NCI-H510A treated with DMSO at 0.1 percent for 48 hours (cell line): ENCODE results near the gene DRC3.
"Not testable (repeated sequence)": the region's sequence is repeated elsewhere in the genome, so short reads cannot be mapped to it uniquely, and the experiment has no call there.

Experiments
- DNase-seq: peaks from one replicate; lab custom pipeline; 2025; lab: John Stamatoyannopoulos, UW

The DRC3 gene

GRCh38 chr17:17972126-17972951 lies at the start of gene DRC3, which contains the start of gene TOM1L2:
TSS of gene DRC3 (plus strand) at chr17:17972862. CDS start at chr17:17977599, 4,737 bp downstream.
TSS of gene TOM1L2 (minus strand) at chr17:17972400. CDS start at chr17:17972313, 87 bp downstream.
- peak; percentile 99 for DNase-seq

- DNase-seq, result no peak
These were observed 48.4 kb upstream of the DRC3 start for GRCh38 chr17:17924131-17924856.

GRCh38 chr17:17924857-17925250 lies 47.8 kb upstream of the DRC3 start:
- no peak for DNase-seq

GRCh38 chr17:17926036-17926435 lies 46.6 kb upstream of the DRC3 start:
- no peak for DNase-seq

GRCh38 chr17:17926840-17927449 lies 45.7 kb upstream of the DRC3 start:
- DNase-seq, result no peak

- no peak for DNase-seq
These were observed 44.0 kb upstream of the DRC3 start for GRCh38 chr17:17928398-17929287.

GRCh38 chr17:17929655-17930380 lies 42.8 kb upstream of the DRC3 start:
- no peak for DNase-seq

- DNase-seq, result no peak
These were observed 42.0 kb upstream of the DRC3 start for GRCh38 chr17:17930674-17931073.

- no peak for DNase-seq
These were observed 41.5 kb upstream of the DRC3 start for GRCh38 chr17:17931159-17931558.

- DNase-seq, result no peak
These were observed 38.9 kb upstream of the DRC3 start for GRCh38 chr17:17933775-17934174.

GRCh38 chr17:17934214-17934613 lies 38.4 kb upstream of the DRC3 start:
- DNase-seq, result no peak

GRCh38 chr17:17934806-17935205 lies 37.9 kb upstream of the DRC3 start:
- DNase-seq, result no peak

GRCh38 chr17:17935321-17936271 lies 37.1 kb upstream of the DRC3 start:
- DNase-seq, result no peak

GRCh38 chr17:17937201-17937853 lies 35.3 kb upstream of the DRC3 start:
- DNase-seq, result no peak

GRCh38 chr17:17937958-17938357 lies 34.7 kb upstream of the DRC3 start:
- DNase-seq, result no peak

- DNase-seq, result no peak
These were observed 34.1 kb upstream of the DRC3 start for GRCh38 chr17:17938388-17939107.

GRCh38 chr17:17939941-17940340 lies 32.7 kb upstream of the DRC3 start:
- not testable (repeated sequence) for DNase-seq

GRCh38 chr17:17940441-17940911 lies 32.2 kb upstream of the DRC3 start:
- no peak for DNase-seq

- DNase-seq, result no peak
These were observed 31.6 kb upstream of the DRC3 start for GRCh38 chr17:17941015-17941414.
